ENCODE data around the gene SLC23A3.

- no peak for TF ChIP-seq CTCF (IDR thresholded peaks at IDR 0.05; ENCODE audit: low read length)
- TF ChIP-seq EZH2 (optimal IDR thresholded peaks at IDR 0.05; ENCODE audit: low read depth, low read length), result no peak
- TF ChIP-seq EZH2phosphoT487 (IDR thresholded peaks at IDR 0.05; ENCODE audit: low read length), result no peak
These were observed 27.6 kb upstream of the SLC23A3 start for GRCh38 chr2:219197388-219197787.
